ENCODE measurements around the gene RAB20. TPM values are rescaled to one million over a fixed set of nuclear protein-coding genes. Genes with fewer than 3 reads are reported as not detected.

Gene RAB20
- total and polyA plus RNA-seq, 2 of the 8 experiments (the other 6 are each of a cell fraction or from before 2014, with no cell fraction given) = 14.8 to 27.9 TPM

- no peak overlapping the region for H3K56ac ChIP-seq (replicated peaks; ENCODE audit: insufficient read length, low read depth, low read length)
- H3K23ac ChIP-seq (ENCODE audit: insufficient read length) = no peak overlapping the region
- H4K91ac ChIP-seq (replicated peaks; ENCODE audit: insufficient read length, low read length) = no peak overlapping the region
- no peaks in the 10 kb centered on the region for H3K23me2 ChIP-seq (ENCODE audit: low read depth, low read length)
- peaks cover 0 to 3% (median 0%) of the 10 kb centered on the region in 4 experiments; a peak in 4 of 7 replicates for H3K4me1 ChIP-seq (replicated peaks in 1 of 4; ENCODE audit: control insufficient read depth in 3 of 4, insufficient read depth in 4 of 4, low read length in 3 of 4)
- H2BK120ac ChIP-seq (replicated peaks; ENCODE audit: low read depth, low read length) = no peak overlapping the region
- ChIA-PET POLR2A (ENCODE audit: partially characterized antibody) (no interaction called here), CTCF (ENCODE audit: partially characterized antibody) (no interaction called here)
- H4K8ac ChIP-seq (ENCODE audit: extremely low read depth, insufficient read depth, low read length) = no peak overlapping the region
- H4K20me1 ChIP-seq (replicated peaks in 1 of 2; ENCODE audit: control insufficient read depth in 1 of 2, insufficient read depth in 2 of 2, low read length in 2 of 2) = no peaks in the 10 kb centered on the region
- H3K4me2 ChIP-seq (ENCODE audit: insufficient read depth in 1 of 2, low read depth in 2 of 2, low read length in 2 of 2) = no peak overlapping the region
- H2BK12ac ChIP-seq (ENCODE audit: low read depth, low read length) = no peak overlapping the region
- H3K36me3 ChIP-seq (ENCODE audit: control insufficient read depth in 2 of 4, insufficient read depth in 4 of 4, low read length in 3 of 4) = no peaks in the 10 kb centered on the region
- H3K9me3 ChIP-seq (ENCODE audit: insufficient read depth in 2 of 2, low read depth in 1 of 2, low read length in 1 of 2) = no peaks in the 10 kb centered on the region
- no peak overlapping the region for H3K9ac ChIP-seq (replicated peaks in 1 of 4; ENCODE audit: extremely low read depth in 1 of 4, low read depth in 3 of 4, low read length in 3 of 4)
- no peak overlapping the region for H2BK20ac ChIP-seq (ENCODE audit: low read length)
- no peak overlapping the region for H3K4me3 ChIP-seq (ENCODE audit: extremely low read depth in 1 of 4, insufficient read depth in 2 of 4, low read depth in 3 of 4, low read length in 4 of 4)
- no peaks in the 10 kb centered on the region for H3K27me3 ChIP-seq (replicated peaks in 1 of 4; ENCODE audit: control insufficient read depth in 3 of 4, extremely low read depth in 1 of 4, insufficient read depth in 3 of 4, low read length in 3 of 4)
- H3K79me2 ChIP-seq (ENCODE audit: control insufficient read depth in 1 of 2, insufficient read depth in 2 of 2, low read length in 2 of 2) = no peaks in the 10 kb centered on the region
- H3K27ac ChIP-seq (ENCODE audit: low read depth, low read length) = no peak overlapping the region
- H2AFZ ChIP-seq (ENCODE audit: low read length) = no peak overlapping the region
- no peak overlapping the region for H3K18ac ChIP-seq (ENCODE audit: extremely low read depth, low read length)
- no peak overlapping the region for H3K4ac ChIP-seq (replicated peaks; ENCODE audit: insufficient read length, low read depth, low read length)
- H2BK5ac ChIP-seq (ENCODE audit: low read depth, low read length) = no peak overlapping the region
- 83% methylated on average over 3 of the region's 3 CpGs; no CpG with 5 or more reads in 1 of the 2 experiments for WGBS, 2 experiments (ENCODE audit: extremely low coverage in 1 of 2, insufficient coverage in 1 of 2, insufficient read length in 1 of 2, insufficient replicate concordance in 2 of 2, low coverage in 1 of 2, low lambda C conversion rate in 2 of 2, missing lambda C conversion rate in 1 of 2)
- H2BK15ac ChIP-seq (ENCODE audit: low read length) = no peak overlapping the region
- H2AK5ac ChIP-seq (ENCODE audit: low read depth, low read length) = no peak overlapping the region
- no peaks in the 10 kb centered on the region for H3K79me1 ChIP-seq (ENCODE audit: low read depth, low read length)
- DNase-seq (ENCODE audit: low read depth in 1 of 2, low spot score in 2 of 2) = no peak
- FAIRE-seq = no peak
- H3K14ac ChIP-seq (ENCODE audit: insufficient read length) = no peak overlapping the region
- no peak overlapping the region for H4K5ac ChIP-seq (ENCODE audit: insufficient read length, low read depth, low read length)
- TF ChIP-seq HDAC6 (IDR thresholded peaks at IDR 0.05; ENCODE audit: low read depth, low read length) = no peak
- no peak for TF ChIP-seq TAF7 (optimal IDR thresholded peaks at IDR 0.05; ENCODE audit: borderline replicate concordance, low read depth, low read length)
- TF ChIP-seq ASH2L (IDR thresholded peaks at IDR 0.05; ENCODE audit: low read length) = no peak
- TF ChIP-seq FOSL1 (IDR thresholded peaks at IDR 0.05; ENCODE audit: insufficient read depth, low read depth, low read length) = no peak
- TF ChIP-seq NANOG (IDR thresholded peaks at IDR 0.05; ENCODE audit: insufficient read depth, low read depth, low read length, poor library complexity, severe bottlenecking) = no peak
- TF ChIP-seq BCL11A (IDR thresholded peaks at IDR 0.05; ENCODE audit: low read depth in 2 of 2, low read length in 2 of 2) = no peak
- TF ChIP-seq TCF12 (IDR thresholded peaks at IDR 0.05; ENCODE audit: low read depth, low read length) = no peak
- TF ChIP-seq SP2 (IDR thresholded peaks at IDR 0.05; ENCODE audit: low read length) = no peak
- TF ChIP-seq POLR2AphosphoS5 (IDR thresholded peaks at IDR 0.05; ENCODE audit: low read depth, low read length) = no peak
- no peak for TF ChIP-seq MAX (IDR thresholded peaks at IDR 0.05)
- TF ChIP-seq POU5F1 (IDR thresholded peaks at IDR 0.05; ENCODE audit: low read depth, low read length) = no peak
- TF ChIP-seq GTF2F1 (IDR thresholded peaks at IDR 0.05; ENCODE audit: borderline replicate concordance, low read depth, low read length) = no peak
- no peak for TF ChIP-seq PHF8 (conservative IDR thresholded peaks at IDR 0.05; ENCODE audit: low read depth, low read length)
- TF ChIP-seq CBX8 (IDR thresholded peaks at IDR 0.05; ENCODE audit: borderline replicate concordance, low read depth, low read length) = no peak
- TF ChIP-seq CEBPB (IDR thresholded peaks at IDR 0.05; ENCODE audit: low read depth, low read length) = no peak
- no peak for TF ChIP-seq NRF1 (IDR thresholded peaks at IDR 0.05; ENCODE audit: low read depth, low read length)
These were observed 7.1 kb upstream of the RAB20 start for GRCh38 chr13:110568612-110569011.
